Stomach smooth muscle (tissue), 2 donors: ENCODE results near the gene FIGNL2.

ENCODE experiments used
- H3K27ac ChIP-seq: one replicate; pipeline ENCODE4 v1.7.0; 2013; ENCODE audit warnings: mild to moderate bottlenecking, low read length, inconsistent platforms
- H3K27me3 ChIP-seq, 2 donors: one replicate each; pipeline ENCODE4 v1.7.0; 2013; ENCODE audit warnings: low read length in 2 of 2; ENCODE audit not compliant: insufficient read depth in 2 of 2, control insufficient read depth in 1 of 2
- H3K36me3 ChIP-seq, 2 donors: one replicate each; pipeline ENCODE4 v1.7.0; 2013; ENCODE audit warnings: low read length in 2 of 2; ENCODE audit not compliant: control insufficient read depth in 2 of 2, insufficient read depth in 2 of 2
- H3K4me1 ChIP-seq: one replicate; pipeline ENCODE4 v1.7.0; 2013; ENCODE audit warnings: low read length; ENCODE audit not compliant: control insufficient read depth, insufficient read depth
- H3K4me3 ChIP-seq, 2 donors: one replicate each; pipeline ENCODE4 v1.7.0; 2013; ENCODE audit warnings: low read length in 2 of 2
- H3K9ac ChIP-seq, 2 donors: one replicate each; pipeline ENCODE4 v1.7.0; 2013; ENCODE audit warnings: low read length in 2 of 2, mild to moderate bottlenecking in 1 of 2
- H3K9me3 ChIP-seq, 2 donors: one replicate each; pipeline ENCODE4 v1.7.0; 2013; ENCODE audit warnings: low read length in 2 of 2; ENCODE audit not compliant: control insufficient read depth in 2 of 2
- donor health status: healthy.
- donor health status: Pancreatic carcinoma.

Gene FIGNL2

GRCh38 chr12:51822261-51822616 lies 26.3 kb downstream of the FIGNL2 start:
- Histone ChIP-seq H3K27me3 (peaks cover 13 to 33% of the 10 kb centered on the region in 2 donors), H3K9me3 (no peaks in the 10 kb centered on the region), H3K27ac (no peak overlapping the region), H3K36me3 (no peaks in the 10 kb centered on the region), H3K9ac (no peak overlapping the region), H3K4me3 (no peak overlapping the region), H3K4me1 (peaks cover 5% of the 10 kb centered on the region)

GRCh38 chr12:51821440-51822260 lies 26.9 kb downstream of the FIGNL2 start:
- Histone ChIP-seq H3K27ac (no peak overlapping the region), H3K4me3 (peak overlapping the region in 1 of 2 donors; percentile 66), H3K27me3 (peaks cover 14 to 37% of the 10 kb centered on the region in 2 donors), H3K9me3 (no peaks in the 10 kb centered on the region), H3K36me3 (no peaks in the 10 kb centered on the region), H3K4me1 (peaks cover 5% of the 10 kb centered on the region), H3K9ac (peak overlapping the region in 1 of 2 donors; percentile 22)

GRCh38 chr12:51820526-51821439 lies 27.7 kb downstream of the FIGNL2 start:
- H3K27ac ChIP-seq, result no peak overlapping the region
- H3K9me3 ChIP-seq, result no peaks in the 10 kb centered on the region
- H3K9ac ChIP-seq, result peak overlapping the region in 1 of 2 donors; percentile 22
- H3K27me3 ChIP-seq, result peaks cover 17 to 37% of the 10 kb centered on the region in 2 donors
- H3K36me3 ChIP-seq, result no peaks in the 10 kb centered on the region
- peak overlapping the region in 1 of 2 donors; percentile 66 for H3K4me3 ChIP-seq
- peaks cover 5% of the 10 kb centered on the region for H3K4me1 ChIP-seq

- Histone ChIP-seq H3K27ac (no peak overlapping the region), H3K9ac (no peak overlapping the region), H3K36me3 (no peaks in the 10 kb centered on the region), H3K4me1 (peaks cover 5% of the 10 kb centered on the region), H3K4me3 (peak overlapping the region; percentile 12 to 66), H3K9me3 (no peaks in the 10 kb centered on the region), H3K27me3 (peaks cover 23 to 45% of the 10 kb centered on the region in 2 donors)
These were observed 28.6 kb downstream of the FIGNL2 start for GRCh38 chr12:51819736-51820525.

- no peak overlapping the region for H3K27ac ChIP-seq
- H3K4me3 ChIP-seq, result no peak overlapping the region
- H3K27me3 ChIP-seq, result peaks cover 24 to 48% of the 10 kb centered on the region in 2 donors
- no peaks in the 10 kb centered on the region for H3K9me3 ChIP-seq
- no peak overlapping the region for H3K9ac ChIP-seq
- H3K4me1 ChIP-seq, result peaks cover 13% of the 10 kb centered on the region
- H3K36me3 ChIP-seq, result no peaks in the 10 kb centered on the region
These were observed 29.8 kb downstream of the FIGNL2 start for GRCh38 chr12:51818566-51819300.

- Histone ChIP-seq H3K9me3 (no peaks in the 10 kb centered on the region), H3K4me3 (no peak overlapping the region), H3K4me1 (peaks cover 13% of the 10 kb centered on the region), H3K9ac (no peak overlapping the region), H3K36me3 (no peaks in the 10 kb centered on the region), H3K27me3 (peaks cover 24 to 46% of the 10 kb centered on the region in 2 donors), H3K27ac (no peak overlapping the region)
These were observed 30.4 kb downstream of the FIGNL2 start for GRCh38 chr12:51818086-51818485.

- H3K9ac ChIP-seq, result no peak overlapping the region
- H3K27me3 ChIP-seq, result peaks cover 24 to 46% of the 10 kb centered on the region in 2 donors
- no peaks in the 10 kb centered on the region for H3K9me3 ChIP-seq
- no peaks in the 10 kb centered on the region for H3K36me3 ChIP-seq
- H3K4me3 ChIP-seq, result no peak overlapping the region
- peaks cover 13% of the 10 kb centered on the region for H3K4me1 ChIP-seq
- no peak overlapping the region for H3K27ac ChIP-seq
These were observed 31.2 kb downstream of the FIGNL2 start for GRCh38 chr12:51817027-51817953.

GRCh38 chr12:51815571-51815970 lies 32.9 kb downstream of the FIGNL2 start:
- H3K27ac ChIP-seq, result no peak overlapping the region
- H3K4me1 ChIP-seq, result peaks cover 13% of the 10 kb centered on the region
- H3K27me3 ChIP-seq, result peaks cover 24 to 39% of the 10 kb centered on the region in 2 donors
- no peaks in the 10 kb centered on the region for H3K9me3 ChIP-seq
- H3K9ac ChIP-seq, result no peak overlapping the region
- no peaks in the 10 kb centered on the region for H3K36me3 ChIP-seq
- H3K4me3 ChIP-seq, result no peak overlapping the region

GRCh38 chr12:51814311-51815088 lies 34.0 kb downstream of the FIGNL2 start:
- no peak overlapping the region for H3K27ac ChIP-seq
- H3K9me3 ChIP-seq, result no peaks in the 10 kb centered on the region
- peak overlapping the region; percentile 28 to 36 for H3K9ac ChIP-seq
- peak overlapping the region; percentile 1 to 65 for H3K4me3 ChIP-seq
- peaks cover 21 to 29% of the 10 kb centered on the region in 2 donors for H3K27me3 ChIP-seq
- peaks cover 8% of the 10 kb centered on the region for H3K4me1 ChIP-seq
- no peaks in the 10 kb centered on the region for H3K36me3 ChIP-seq
